HCT116 (cell line): Measurements from ENCODE around the gene ARHGAP23. TPM values are rescaled to one million over a fixed set of nuclear protein-coding genes. Genes with fewer than 3 reads are reported as not detected.

ENCODE experiments used
- ATAC-seq: fragments of 200-7000 bp; cut with Tn5 transposase; 2 replicates; pipeline ENCODE4 v1.9.1; 2020; ENCODE audit warnings: mild to moderate bottlenecking, moderate library complexity
- BruUV-seq: library from RNA; stranded (reverse); fragments of 400-500 nt; replicated peaks from 2 replicates; lab custom pipeline; 2021; lab: Mats Ljungman, UMichigan
- CTCF ChIA-PET: fragments of 300-600 bp; sonication (Branson Sonifier 250); formaldehyde crosslinking; loops from one replicate; lab custom pipeline; 2021; ENCODE audit warnings: antibody characterized with exemption; lab: Charles Lee
- POLR2A ChIA-PET: fragments of 300-600, 350-600 bp; sonication (Branson Sonifier 250); formaldehyde crosslinking; loops from one replicate; lab custom pipeline; 2021; ENCODE audit warnings: antibody characterized with exemption; lab: Charles Lee
- RAD21 ChIA-PET, 2 experiments: fragments of 300-600 bp; sonication (Branson Sonifier 250); formaldehyde crosslinking; loops; one replicate each; lab custom pipeline; 2023; ENCODE audit warnings: low total read pairs in 2 of 2; ENCODE audit not compliant: uncharacterized antibody in 2 of 2, unreplicated experiment in 2 of 2, low non-redundant PET in 1 of 2; lab: Charles Lee
- DNase-seq: peaks from one replicate; pipeline ENCODE4 v3.0.0-alpha.2; 2010; ENCODE audit warnings: low read depth, low spot score
- H2AFZ ChIP-seq: fragments of 200-600 bp; shearing (Covaris generic), sonication (generic); 2 replicates; pipeline ENCODE4 v1.6.1; 2017; ENCODE audit warnings: low read depth, mixed run types, mixed read lengths, antibody characterized with exemption, low read length; ENCODE audit not compliant: poor library complexity, severe bottlenecking
- H3K27ac ChIP-seq: 2 replicates; pipeline ENCODE4 v1.5.1; 2012; ENCODE audit warnings: low read depth, low read length
- H3K27me3 ChIP-seq: fragments of 200-600 bp; sonication (generic); 2 replicates; pipeline ENCODE4 v1.6.1; 2016; ENCODE audit warnings: mixed run types, low read length, mixed read lengths; ENCODE audit not compliant: insufficient read depth
- H3K36me3 ChIP-seq, 2 experiments: fragments of 200-500 bp in 1 of 2; fragments of 200-600 bp in 1 of 2; sonication (Bioruptor generic) in 1 of 2; sonication (generic) in 1 of 2; 2 replicates each; pipeline versions ENCODE4 v1.5.1 to v1.6.1; 2014 to 2016; ENCODE audit warnings: low read length in 2 of 2, inconsistent platforms in 1 of 2, mixed read lengths in 1 of 2, mixed run types in 1 of 2; ENCODE audit not compliant: insufficient read depth in 2 of 2, control insufficient read depth in 1 of 2
- H3K4me1 ChIP-seq, 2 experiments: fragments of 200-600 bp in 1 of 2; sonication (generic) in 1 of 2; 2 replicates each; pipeline versions ENCODE4 v1.5.1 to v1.6.1; 2012 to 2017; ENCODE audit warnings: low read length in 2 of 2, inconsistent platforms in 1 of 2, mild to moderate bottlenecking in 1 of 2, mixed read lengths in 1 of 2, mixed run types in 1 of 2, moderate library complexity in 1 of 2; ENCODE audit not compliant: insufficient read depth in 2 of 2, control insufficient read depth in 1 of 2
- H3K4me2 ChIP-seq: fragments of 200-600 bp; sonication (generic); 2 replicates; pipeline ENCODE4 v1.6.1; 2017; ENCODE audit warnings: mixed run types, low read length, mixed read lengths
- H3K4me3 ChIP-seq, 2 experiments: fragments of 200-600 bp in 1 of 2; sonication (generic) in 1 of 2; replicated peaks in 1 of 2; 2 replicates each; pipeline ENCODE4 v1.5.1; 2011 to 2016; ENCODE audit warnings: low read length in 2 of 2, control low read depth in 1 of 2, low read depth in 1 of 2, mild to moderate bottlenecking in 1 of 2, mixed read lengths in 1 of 2, mixed run types in 1 of 2
- H3K79me2 ChIP-seq: fragments of 200-600 bp; sonication (generic); 2 replicates; pipeline ENCODE4 v1.6.1; 2017; ENCODE audit warnings: mild to moderate bottlenecking, mixed run types, low read length, moderate library complexity, mixed read lengths; ENCODE audit not compliant: insufficient read depth
- H3K9ac ChIP-seq: fragments of 200-600 bp; sonication (generic); 2 replicates; pipeline ENCODE4 v1.6.1; 2016; ENCODE audit warnings: low read length, mixed read lengths
- H3K9me2 ChIP-seq: fragments of 200-600 bp; sonication (generic), shearing (Covaris generic); 2 replicates; pipeline ENCODE4 v1.6.1; 2017; ENCODE audit warnings: mixed run types, mild to moderate bottlenecking, moderate library complexity; ENCODE audit not compliant: insufficient read depth
- H3K9me3 ChIP-seq, 2 experiments: fragments of 200-500 bp in 1 of 2; fragments of 200-600 bp in 1 of 2; sonication (Bioruptor generic) in 1 of 2; sonication (generic) in 1 of 2; 2 replicates each; pipeline ENCODE4 v1.6.1; 2014 to 2017; ENCODE audit warnings: low read length in 2 of 2, mixed read lengths in 2 of 2, inconsistent platforms in 1 of 2, low read depth in 1 of 2, mild to moderate bottlenecking in 1 of 2, mixed run types in 1 of 2, moderate library complexity in 1 of 2; ENCODE audit not compliant: control insufficient read depth in 1 of 2, insufficient read depth in 1 of 2
- H4K20me1 ChIP-seq: fragments of 200-600 bp; sonication (generic), shearing (Covaris generic); 2 replicates; pipeline ENCODE4 v1.6.1; 2017; ENCODE audit warnings: mixed run types, mild to moderate bottlenecking, moderate library complexity; ENCODE audit not compliant: insufficient read depth
- ATF3 ChIP-seq: IDR thresholded peaks from 2 replicates; pipeline ENCODE4 v1.6.1; 2012
- CEBPB ChIP-seq: IDR thresholded peaks from 2 replicates; pipeline ENCODE4 v1.6.1; 2012; ENCODE audit warnings: low read depth
- CTCF ChIP-seq, 3 experiments: fragments of 200-600 bp in 1 of 3; sonication (generic) in 1 of 3; IDR thresholded peaks in 2 of 3; conservative IDR thresholded peaks in 1 of 3; 2 replicates each; pipeline ENCODE4 v1.5.1; 2012 to 2017; ENCODE audit warnings: low read depth in 2 of 3, low read length in 2 of 3, antibody characterized with exemption in 1 of 3, borderline replicate concordance in 1 of 3, control low read depth in 1 of 3, mild to moderate bottlenecking in 1 of 3, mixed read lengths in 1 of 3, mixed run types in 1 of 3, moderate library complexity in 1 of 3; ENCODE audit not compliant: insufficient read depth in 1 of 3
- EGR1 ChIP-seq: IDR thresholded peaks from 2 replicates; pipeline ENCODE4 v1.6.1; 2012; ENCODE audit warnings: low read depth
- ELF1 ChIP-seq: IDR thresholded peaks from 2 replicates; pipeline ENCODE4 v1.6.1; 2012; ENCODE audit warnings: low read depth, borderline replicate concordance
- EZH2 ChIP-seq: fragments of 200-600 bp; sonication (generic); IDR thresholded peaks from 2 replicates; pipeline ENCODE4 v1.6.1; 2017; ENCODE audit warnings: antibody characterized with exemption, mixed run types
- POLR2A ChIP-seq: IDR thresholded peaks from 2 replicates; pipeline ENCODE4 v1.7.0; 2011; ENCODE audit warnings: borderline replicate concordance; ENCODE audit not compliant: insufficient read depth, insufficient read length; ENCODE audit errors: extremely low read depth
- RAD21 ChIP-seq: IDR thresholded peaks from 2 replicates; pipeline ENCODE4 v1.6.1; 2012; ENCODE audit warnings: low read depth, mild to moderate bottlenecking
- REST ChIP-seq: IDR thresholded peaks from 2 replicates; pipeline ENCODE4 v1.6.1; 2012; ENCODE audit warnings: low read depth
- SIN3A ChIP-seq: IDR thresholded peaks from 2 replicates; pipeline ENCODE4 v1.6.1; 2012; ENCODE audit warnings: low read depth
- SP1 ChIP-seq: IDR thresholded peaks from 2 replicates; pipeline ENCODE4 v1.6.1; 2012; ENCODE audit warnings: low read depth
- SRF ChIP-seq: IDR thresholded peaks from 2 replicates; pipeline ENCODE4 v1.6.1; 2012; ENCODE audit warnings: low read depth
- intact Hi-C: fragments of 100-400 bp; cut with micrococcal nuclease; formaldehyde crosslinking; loops from 2 replicates; pipeline ENCODE4 v1.10.0; 2022
- total RNA-seq: library from RNA; stranded (reverse); gene quantifications from one replicate; pipeline ENCODE4 v1.2.1, GENCODE V29; 2021; ENCODE audit not compliant: unreplicated experiment
- TF ChIP-seq, protein P1 (sequence below): IDR thresholded peaks from 2 replicates; pipeline ENCODE4 v1.6.1; 2011; ENCODE audit warnings: mild to moderate bottlenecking, low read length, moderate library complexity; ENCODE audit not compliant: insufficient replicate concordance; ENCODE audit errors: extremely low read depth

ARHGAP23 gene
- total RNA-seq, 1 experiment from 2014 or later = 41.0 TPM

GRCh38 chr17:38400286-38400685 lies 28.0 kb upstream of the ARHGAP23 start:
- intact Hi-C loops = no loop called here
- Histone ChIP-seq H3K79me2 (no peaks in the 10 kb centered on the region), H4K20me1 (no peaks in the 10 kb centered on the region), H3K36me3 (peaks cover 10 to 21% of the 10 kb centered on the region in 2 experiments), H3K4me2 (no peak overlapping the region), H3K27me3 (no peaks in the 10 kb centered on the region), H2AFZ (no peak overlapping the region), H3K9ac (no peak overlapping the region), H3K9me2 (no peaks in the 10 kb centered on the region), H3K9me3 (no peaks in the 10 kb centered on the region), H3K4me1 (peaks cover 0 to 5% of the 10 kb centered on the region in 2 experiments; a peak in 1 of 4 replicates), H3K27ac (no peak overlapping the region), H3K4me3 (no peak overlapping the region)
- RAD21 ChIA-PET = no interaction called here
- BruUV-seq = no TSS peak
- ATAC-seq (no peak), DNase-seq (no peak)
- CTCF ChIA-PET = no interaction called here
- TF ChIP-seq POLR2A = no peak
- TF ChIP-seq EGR1 = no peak
- TF ChIP-seq SP1 = no peak
- TF ChIP-seq CEBPB = no peak
- POLR2A ChIA-PET = no interaction called here

GRCh38 chr17:38401459-38401858 lies 26.8 kb upstream of the ARHGAP23 start:
- no peak overlapping the region for H3K27ac ChIP-seq
- no peak overlapping the region for H2AFZ ChIP-seq
- H3K4me1 ChIP-seq = peaks cover 0 to 5% of the 10 kb centered on the region in 2 experiments; a peak in 1 of 4 replicates
- intact Hi-C loops = no loop called here
- H3K9me2 ChIP-seq = no peaks in the 10 kb centered on the region
- H3K79me2 ChIP-seq = no peaks in the 10 kb centered on the region
- ChIA-PET POLR2A (no interaction called here), RAD21 (interaction anchor here in 1 of 2 experiments (0.6 kb wide), 1 partner anchor 13 kb away, joined by 8 read pairs; no protein-coding TSS in a partner anchor), CTCF (interaction anchor here (3.5 kb wide), 1 partner anchor 52 kb away, joined by 15 read pairs; no protein-coding TSS in a partner anchor)
- H3K4me3 ChIP-seq = no peak overlapping the region
- no peak for ATAC-seq
- BruUV-seq = no TSS peak
- H3K9me3 ChIP-seq = no peaks in the 10 kb centered on the region
- no peak overlapping the region for H3K9ac ChIP-seq
- H3K27me3 ChIP-seq = no peaks in the 10 kb centered on the region
- no peak overlapping the region for H3K4me2 ChIP-seq
- H3K36me3 ChIP-seq = peaks cover 5 to 15% of the 10 kb centered on the region in 2 experiments; a peak in 3 of 4 replicates
- H4K20me1 ChIP-seq = no peaks in the 10 kb centered on the region
- no peak for DNase-seq
- no peak for TF ChIP-seq REST
- no peak for TF ChIP-seq ELF1
- no peak for TF ChIP-seq EZH2
- no peak for TF ChIP-seq SRF
- no peak for TF ChIP-seq CTCF (IDR thresholded peaks at IDR 0.05 in 2 of 3, conservative IDR thresholded peaks at IDR 0.05 in 1 of 3; ENCODE audit: borderline replicate concordance in 1 of 3, insufficient read depth in 1 of 3, low read depth in 2 of 3, low read length in 2 of 3)
- no peak for TF ChIP-seq SIN3A
- TF ChIP-seq ATF3 = no peak
- TF ChIP-seq RAD21 = no peak
- TF ChIP-seq, protein P1, sequence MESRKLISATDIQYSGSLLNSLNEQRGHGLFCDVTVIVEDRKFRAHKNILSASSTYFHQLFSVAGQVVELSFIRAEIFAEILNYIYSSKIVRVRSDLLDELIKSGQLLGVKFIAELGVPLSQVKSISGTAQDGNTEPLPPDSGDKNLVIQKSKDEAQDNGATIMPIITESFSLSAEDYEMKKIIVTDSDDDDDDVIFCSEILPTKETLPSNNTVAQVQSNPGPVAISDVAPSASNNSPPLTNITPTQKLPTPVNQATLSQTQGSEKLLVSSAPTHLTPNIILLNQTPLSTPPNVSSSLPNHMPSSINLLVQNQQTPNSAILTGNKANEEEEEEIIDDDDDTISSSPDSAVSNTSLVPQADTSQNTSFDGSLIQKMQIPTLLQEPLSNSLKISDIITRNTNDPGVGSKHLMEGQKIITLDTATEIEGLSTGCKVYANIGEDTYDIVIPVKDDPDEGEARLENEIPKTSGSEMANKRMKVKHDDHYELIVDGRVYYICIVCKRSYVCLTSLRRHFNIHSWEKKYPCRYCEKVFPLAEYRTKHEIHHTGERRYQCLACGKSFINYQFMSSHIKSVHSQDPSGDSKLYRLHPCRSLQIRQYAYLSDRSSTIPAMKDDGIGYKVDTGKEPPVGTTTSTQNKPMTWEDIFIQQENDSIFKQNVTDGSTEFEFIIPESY = no peak
